GM15510 (cell line): Measurements from ENCODE around the gene CBLC.

ENCODE experiments used
- POLR2A ChIP-seq: IDR thresholded peaks from 3 replicates; pipeline ENCODE4 v1.6.1; 2011; ENCODE audit warnings: borderline replicate concordance; ENCODE audit not compliant: insufficient read length; ENCODE audit errors: extremely low read depth

CBLC gene, protein sequence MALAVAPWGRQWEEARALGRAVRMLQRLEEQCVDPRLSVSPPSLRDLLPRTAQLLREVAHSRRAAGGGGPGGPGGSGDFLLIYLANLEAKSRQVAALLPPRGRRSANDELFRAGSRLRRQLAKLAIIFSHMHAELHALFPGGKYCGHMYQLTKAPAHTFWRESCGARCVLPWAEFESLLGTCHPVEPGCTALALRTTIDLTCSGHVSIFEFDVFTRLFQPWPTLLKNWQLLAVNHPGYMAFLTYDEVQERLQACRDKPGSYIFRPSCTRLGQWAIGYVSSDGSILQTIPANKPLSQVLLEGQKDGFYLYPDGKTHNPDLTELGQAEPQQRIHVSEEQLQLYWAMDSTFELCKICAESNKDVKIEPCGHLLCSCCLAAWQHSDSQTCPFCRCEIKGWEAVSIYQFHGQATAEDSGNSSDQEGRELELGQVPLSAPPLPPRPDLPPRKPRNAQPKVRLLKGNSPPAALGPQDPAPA

DNA sequence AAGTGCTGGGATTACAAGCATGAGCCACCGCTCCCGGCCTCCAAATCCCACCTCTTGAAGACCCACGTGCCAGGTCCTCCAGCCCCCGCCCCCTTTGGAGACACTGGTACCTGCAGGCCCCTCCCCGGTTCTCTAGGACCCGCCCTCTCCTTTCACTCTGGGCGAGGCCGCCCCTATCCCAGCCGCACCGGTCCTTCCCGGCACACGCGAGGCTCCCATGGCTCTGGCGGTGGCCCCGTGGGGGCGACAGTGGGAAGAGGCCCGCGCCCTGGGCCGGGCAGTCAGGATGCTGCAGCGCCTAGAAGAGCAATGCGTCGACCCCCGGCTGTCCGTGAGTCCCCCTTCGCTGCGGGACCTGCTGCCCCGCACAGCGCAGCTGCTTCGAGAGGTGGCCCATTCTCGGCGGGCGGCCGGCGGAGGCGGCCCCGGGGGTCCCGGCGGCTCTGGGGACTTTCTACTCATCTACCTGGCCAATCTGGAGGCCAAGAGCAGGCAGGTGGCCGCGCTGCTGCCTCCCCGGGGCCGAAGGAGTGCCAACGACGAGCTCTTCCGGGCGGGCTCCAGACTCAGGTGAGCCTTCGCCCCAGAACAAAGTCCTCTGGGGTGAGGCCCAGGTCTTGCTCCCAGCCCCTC is at the start of gene CBLC:
Gene CBLC, plus strand, starts transcription at position 176 of the 633 bp plus-strand sequence. Its CDS starts 42 bp downstream, at position 218.
- no peak for TF ChIP-seq POLR2A

DNA sequence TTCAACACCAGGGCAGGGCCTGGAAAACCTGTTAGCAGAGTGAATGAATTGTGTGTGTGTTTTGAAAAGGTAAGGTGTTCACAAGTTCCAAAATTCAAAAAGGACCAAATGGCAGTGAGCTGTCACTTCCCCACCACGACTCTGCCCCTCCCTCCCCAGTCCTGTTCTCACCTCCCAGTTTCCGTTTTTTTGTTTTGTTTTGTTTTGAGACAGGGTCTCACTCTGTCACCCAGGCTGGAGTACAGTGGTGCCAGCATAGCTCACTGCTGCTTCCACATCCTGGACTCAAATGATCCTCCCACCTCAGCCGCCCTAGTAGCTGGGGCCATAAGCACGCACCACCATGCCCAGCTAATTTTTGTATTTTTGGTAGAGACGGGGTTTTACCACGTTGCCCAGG is 49.5 kb upstream of the CBLC start:
- TF ChIP-seq POLR2A = no peak

DNA sequence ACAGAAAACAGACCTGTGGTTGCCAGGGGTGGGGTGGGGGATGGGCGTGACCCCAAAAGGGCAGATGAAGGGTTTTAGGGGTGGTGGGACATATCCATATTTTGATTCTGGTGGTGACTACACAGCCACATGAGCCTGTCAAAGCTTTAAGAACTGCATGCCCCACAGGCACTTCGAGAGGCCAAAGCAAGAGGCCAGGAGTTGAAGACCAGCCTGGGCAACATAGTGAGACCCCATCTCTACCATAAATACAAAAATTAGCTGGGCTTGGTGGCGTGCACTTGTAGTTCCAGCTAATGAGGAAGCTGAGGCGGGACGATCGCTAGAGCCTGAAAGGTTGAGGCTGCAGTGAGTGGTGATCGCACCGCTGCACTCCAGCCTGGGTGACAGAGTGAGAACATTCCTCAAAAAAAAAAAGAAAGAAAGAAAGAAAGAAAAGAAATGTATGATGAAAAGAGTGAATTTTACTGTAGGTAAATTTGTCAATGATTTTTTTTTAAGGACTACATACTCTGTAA is 48.1 kb upstream of the CBLC start:
- TF ChIP-seq POLR2A = no peak

DNA sequence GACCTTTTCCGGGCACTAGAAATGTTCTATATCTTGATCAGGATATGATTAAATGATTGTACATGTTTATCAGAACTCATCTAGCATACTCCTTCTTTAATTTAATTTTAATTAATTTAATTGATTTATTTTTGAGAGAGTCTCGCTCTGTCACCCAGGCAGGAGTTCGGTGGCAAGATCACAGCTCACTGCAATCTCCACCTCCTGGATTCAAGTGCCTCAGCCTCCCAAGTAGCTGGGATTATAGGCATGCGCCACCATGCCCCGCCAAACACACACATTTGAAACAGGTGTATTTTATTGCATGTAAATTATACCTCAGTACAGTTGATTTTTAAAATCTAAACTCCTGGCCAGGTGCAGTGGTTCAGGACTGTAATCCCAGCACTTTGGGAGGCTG is 46.6 kb upstream of the CBLC start:
- no peak for TF ChIP-seq POLR2A

DNA sequence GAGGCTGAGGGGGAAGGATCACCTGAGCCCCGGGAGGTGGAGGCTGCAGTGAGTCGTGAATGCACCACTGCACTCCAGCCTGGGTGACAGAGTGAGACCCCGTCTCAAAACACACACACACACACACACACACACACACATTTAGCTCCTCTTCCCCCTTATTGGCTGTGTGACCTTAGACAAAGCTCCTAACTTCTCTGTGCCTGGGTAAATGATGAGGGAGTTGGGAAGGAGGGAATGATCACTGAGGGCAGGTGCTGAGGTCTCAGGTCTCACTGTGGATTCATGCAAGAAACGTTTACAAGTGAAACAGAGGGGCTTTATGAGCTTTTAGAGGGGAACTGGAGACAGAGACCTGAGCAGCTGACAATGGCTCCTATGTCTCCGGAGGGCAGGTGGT is 46.1 kb upstream of the CBLC start:
- TF ChIP-seq POLR2A = no peak

DNA sequence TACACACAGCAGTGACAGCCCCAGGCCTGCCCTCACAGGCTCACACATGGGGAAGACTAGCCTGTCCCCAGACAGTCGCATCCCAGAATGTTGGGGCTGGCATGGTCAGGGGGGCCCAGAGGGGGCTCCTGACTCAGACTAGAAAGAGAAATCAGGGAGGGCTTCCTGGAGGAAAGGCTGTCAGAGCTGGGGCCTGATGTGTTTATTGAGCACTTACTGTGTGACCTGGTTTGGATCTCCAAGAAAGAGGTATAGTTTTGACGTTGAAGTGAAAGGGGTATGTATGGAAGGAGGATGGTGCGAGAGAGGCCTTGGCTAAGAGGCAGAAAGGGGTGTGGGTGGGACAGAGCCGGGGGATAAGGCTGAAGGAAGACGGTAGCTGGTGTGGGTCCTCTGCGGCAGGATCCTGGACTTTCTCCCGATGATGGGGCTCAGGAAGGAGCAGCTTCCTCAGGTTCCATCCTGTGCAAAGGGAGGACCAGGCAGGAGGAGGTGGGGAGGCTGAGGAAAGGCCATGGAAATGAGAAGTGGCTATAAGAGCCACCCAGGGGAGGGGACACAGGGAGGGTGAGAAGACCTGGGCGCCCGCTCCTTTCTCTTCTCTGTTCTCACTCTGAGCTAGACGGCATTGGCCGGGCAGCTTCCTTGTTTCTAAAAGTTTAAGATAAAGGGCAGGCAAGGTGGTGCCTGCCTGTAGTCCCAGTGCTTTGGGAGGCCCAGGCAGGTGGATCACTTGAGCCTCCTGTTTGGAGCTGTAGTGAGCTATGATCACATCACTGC is 45.3 kb upstream of the CBLC start:
- no peak for TF ChIP-seq POLR2A

DNA sequence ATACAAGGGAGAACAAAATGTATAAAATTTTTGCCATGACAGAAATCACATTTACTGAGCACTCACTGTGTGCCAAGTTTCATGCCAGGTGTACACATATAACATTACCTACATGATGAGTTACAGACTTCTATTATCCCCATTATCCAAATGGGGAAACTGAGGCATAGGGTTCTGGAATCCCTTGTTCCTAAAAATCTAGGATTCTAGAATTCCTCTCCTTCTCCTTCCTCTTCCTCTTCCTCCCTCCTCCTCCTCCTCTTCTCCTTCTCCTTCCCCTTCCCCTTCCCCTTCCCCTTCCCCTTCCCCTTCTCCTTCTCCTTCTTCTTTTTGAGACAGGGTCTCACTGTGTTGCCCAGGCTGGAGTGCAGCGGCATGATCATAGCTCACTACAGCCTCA is 43.3 kb upstream of the CBLC start:
- no peak for TF ChIP-seq POLR2A

DNA sequence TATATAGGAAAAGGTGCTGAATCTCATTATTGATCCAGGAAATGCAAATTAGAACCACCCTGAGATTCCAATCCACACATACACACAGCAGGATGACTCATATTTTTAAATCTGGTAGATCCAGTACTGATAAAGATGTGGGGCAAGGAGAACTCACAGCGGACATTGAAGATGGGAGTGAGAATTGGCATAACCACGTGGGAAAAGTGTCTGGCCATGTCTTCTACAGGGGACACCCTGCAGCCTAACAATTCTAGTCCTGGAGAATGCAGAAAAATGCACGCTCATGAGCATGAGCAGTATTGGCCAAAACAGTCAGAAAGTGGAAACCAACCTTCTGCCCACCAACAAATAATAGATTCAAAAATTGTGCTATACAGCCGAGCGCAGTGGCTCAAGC is 42.7 kb upstream of the CBLC start:
- no peak for TF ChIP-seq POLR2A

DNA sequence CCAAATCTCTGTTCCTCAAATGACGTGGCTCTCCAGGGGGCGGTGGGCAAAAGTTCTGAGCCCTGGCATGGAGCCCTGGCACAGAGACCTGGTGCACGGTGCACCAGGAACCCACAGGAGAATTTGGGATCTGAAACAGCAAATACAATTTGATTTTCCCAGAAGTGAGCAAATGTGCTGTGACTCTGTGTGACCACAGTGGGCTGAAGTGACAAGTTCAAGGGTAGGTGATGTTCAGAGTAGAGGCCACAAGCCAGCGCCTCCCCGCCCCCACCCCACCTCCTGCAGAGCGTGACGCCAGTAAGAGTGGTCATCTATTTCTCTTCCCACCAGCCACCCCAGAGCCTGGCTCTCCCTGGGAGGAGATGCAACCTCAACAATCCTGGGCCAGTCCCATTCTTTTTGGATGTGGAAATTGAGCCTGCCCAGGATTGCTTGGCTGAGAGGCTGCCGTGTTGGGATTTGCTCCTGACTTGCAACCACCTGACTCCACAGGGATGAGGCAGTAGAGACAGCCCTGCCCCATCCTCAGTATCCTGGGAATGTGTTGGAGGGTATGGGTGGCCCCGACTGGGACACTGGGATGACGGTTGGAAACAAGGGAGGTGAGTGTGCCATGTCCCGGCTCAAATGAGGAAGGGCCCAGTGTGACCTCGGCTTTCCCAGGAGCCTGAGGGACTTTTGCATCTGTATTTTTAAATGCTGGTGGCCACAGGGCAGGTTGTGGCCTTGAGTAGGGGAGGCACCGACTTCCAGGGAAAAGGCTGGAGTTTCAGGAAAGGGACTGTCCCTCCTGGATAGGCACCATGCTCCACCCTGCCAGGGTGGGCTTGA is 40.2 kb upstream of the CBLC start:
- TF ChIP-seq POLR2A = no peak

DNA sequence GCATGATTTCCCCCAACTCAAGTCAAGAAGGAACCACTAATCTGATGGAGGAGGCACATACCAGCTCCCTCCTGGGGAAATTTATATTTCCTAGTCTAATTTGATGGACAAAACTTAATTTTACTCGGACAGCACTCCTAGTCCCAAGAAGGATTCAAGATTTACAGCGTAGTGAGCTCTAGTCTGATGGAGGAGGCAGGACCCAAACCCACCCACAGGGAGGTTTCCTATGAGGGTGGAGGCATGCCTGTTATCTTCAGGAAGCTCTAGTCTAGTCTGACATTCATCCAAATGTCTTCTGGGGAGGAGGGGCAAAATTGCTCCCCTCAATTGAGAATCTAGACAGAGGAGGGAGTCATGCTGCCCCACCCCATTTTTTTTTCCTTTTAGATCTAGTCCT is 39.6 kb upstream of the CBLC start:
- TF ChIP-seq POLR2A = no peak

DNA sequence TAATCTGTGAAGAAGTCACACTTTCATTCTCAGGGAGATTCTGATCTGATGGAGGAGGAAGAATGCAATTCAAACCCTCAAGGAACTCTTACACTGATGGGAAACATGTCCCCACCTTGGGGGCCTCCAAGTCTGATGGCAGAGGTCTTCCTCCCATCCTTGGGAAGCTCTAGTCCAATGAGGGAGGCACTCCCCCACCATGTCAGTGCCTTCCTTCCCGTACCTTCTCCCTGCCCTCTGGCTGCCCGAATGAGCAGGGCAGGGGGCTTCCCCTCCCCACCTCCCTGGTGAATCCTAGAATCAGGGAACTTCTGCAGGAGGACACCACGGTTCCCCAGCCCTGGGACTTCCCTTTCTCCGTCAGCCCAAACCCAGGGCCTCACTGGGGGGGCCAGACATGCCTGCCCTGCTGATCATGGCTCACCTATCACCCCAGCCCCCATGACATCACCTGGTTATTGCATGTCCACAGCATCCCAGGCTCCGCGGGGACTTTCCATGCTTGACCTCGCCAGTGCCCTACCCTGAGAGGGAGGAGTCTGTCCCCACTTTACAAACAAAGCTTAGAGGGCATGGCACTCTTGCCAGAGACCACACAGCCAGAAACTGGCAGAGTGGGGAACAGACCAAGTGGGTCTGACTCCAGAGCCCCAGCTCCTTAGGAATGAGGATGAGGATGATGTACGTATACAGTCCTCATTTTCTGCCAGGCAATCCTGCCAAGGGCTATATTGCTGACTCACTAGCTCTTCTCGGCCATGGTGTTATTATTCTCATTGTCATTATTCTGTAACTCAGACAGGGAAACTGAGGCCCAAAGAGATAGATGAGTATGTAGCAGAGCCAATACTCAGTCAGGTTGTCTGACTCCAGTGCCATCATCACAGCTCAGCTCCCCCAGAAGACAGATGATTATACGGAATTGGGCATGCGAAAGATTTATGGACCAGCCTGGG is 38.8 kb upstream of the CBLC start:
- no peak for TF ChIP-seq POLR2A

DNA sequence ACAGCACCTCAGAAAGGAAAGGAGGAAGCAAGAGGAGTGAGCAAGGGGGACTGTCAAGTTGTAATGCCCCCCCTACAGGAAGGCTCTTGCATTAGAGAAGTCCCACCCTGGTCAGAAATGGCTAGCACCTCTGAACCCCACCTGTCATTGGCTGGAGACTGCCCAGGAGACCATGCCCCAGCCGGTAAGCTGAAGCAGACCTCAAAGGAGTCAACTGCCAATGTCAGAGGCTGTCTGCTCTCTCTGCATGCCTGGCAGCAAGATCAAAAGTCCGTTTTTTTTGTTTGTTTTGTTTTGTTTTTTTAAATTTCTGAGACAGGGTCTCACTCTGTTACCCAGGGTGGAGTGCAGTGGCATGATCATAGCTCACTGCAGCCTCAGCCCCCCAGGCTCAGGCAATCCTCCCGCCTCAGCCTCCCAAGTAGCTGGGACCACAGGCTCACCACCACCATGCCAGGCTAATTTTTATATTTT is 37.3 kb upstream of the CBLC start:
- TF ChIP-seq POLR2A = no peak

DNA sequence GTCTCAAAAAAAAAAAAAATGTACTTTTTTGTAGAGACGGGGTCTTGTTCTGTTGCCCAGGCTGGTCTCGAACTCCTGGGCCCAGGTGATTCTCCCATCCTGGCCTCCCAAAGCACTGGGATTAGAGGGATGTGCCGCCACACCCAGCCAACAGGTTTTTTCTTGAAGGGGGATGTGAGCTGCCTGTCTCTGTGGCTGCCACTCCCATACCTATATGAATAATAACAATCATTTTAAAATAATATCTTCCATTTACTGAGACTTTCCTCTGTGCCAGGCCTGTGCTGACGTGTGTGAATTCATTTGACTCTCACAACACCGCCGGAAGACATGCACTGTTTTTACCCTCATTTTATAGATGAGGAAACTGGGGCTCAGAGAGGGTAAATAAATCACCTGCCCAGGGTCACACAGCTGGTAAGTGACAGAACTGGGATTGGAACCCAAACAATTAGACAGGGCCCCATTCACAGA is 36.4 kb upstream of the CBLC start:
- no peak for TF ChIP-seq POLR2A
